Cardiac fibroblast (primary cell): ENCODE measurements around the gene MGAM2.
A peak's percentile ranks its signal among the peaks of the same experiment; 100 is the strongest.

Experiments
- DNase-seq, 2 donors: peaks; one replicate each; pipeline versions ENCODE4 v3.0.0 to v3.0.0-alpha.2; 2010; ENCODE audit warnings: low read depth in 2 of 2
- H3K4me3 ChIP-seq, 2 donors: replicated peaks in 1 of 2; 1 replicate in 1 of 2; 2 replicates in 1 of 2; pipeline ENCODE4 v1.5.1; 2011; ENCODE audit warnings: low read depth in 2 of 2, low read length in 2 of 2, mild to moderate bottlenecking in 2 of 2, moderate library complexity in 1 of 2
- CTCF ChIP-seq: IDR thresholded peaks from one replicate; pipeline ENCODE4 v1.5.1; 2011; ENCODE audit warnings: low read depth, mild to moderate bottlenecking, low read length, inconsistent platforms

MGAM2 gene

GRCh38 chr7:142180426-142180825 is 68.9 kb downstream of the MGAM2 start:
- no peak for TF ChIP-seq CTCF
- no peak for DNase-seq

DNA sequence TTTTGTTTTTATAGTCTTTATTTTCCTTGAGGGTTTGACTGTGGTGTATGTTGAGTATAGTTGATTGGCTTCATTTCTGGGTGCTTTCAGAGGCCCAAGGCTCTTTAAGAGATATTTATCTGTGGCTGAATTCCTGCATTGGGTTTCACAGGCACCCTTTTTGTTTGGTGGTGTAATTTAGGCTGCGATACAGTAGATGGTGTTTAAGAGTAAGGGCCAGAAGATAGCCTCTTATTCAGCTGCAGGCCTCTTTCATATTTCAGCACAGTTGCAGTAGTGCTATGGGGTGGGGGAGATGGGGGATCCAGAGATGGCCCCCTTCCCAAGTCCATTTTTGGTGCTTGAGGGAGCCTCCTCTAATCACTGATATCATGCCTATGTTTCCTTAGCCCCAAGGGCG is 69.7 kb downstream of the MGAM2 start:
- H3K4me3 ChIP-seq, result no peak overlapping the region
- TF ChIP-seq CTCF, result no peak

More at GRCh38 chr7:142180426-142180825, 68.9 kb downstream of the MGAM2 start:
- no peak overlapping the region for H3K4me3 ChIP-seq

DNA sequence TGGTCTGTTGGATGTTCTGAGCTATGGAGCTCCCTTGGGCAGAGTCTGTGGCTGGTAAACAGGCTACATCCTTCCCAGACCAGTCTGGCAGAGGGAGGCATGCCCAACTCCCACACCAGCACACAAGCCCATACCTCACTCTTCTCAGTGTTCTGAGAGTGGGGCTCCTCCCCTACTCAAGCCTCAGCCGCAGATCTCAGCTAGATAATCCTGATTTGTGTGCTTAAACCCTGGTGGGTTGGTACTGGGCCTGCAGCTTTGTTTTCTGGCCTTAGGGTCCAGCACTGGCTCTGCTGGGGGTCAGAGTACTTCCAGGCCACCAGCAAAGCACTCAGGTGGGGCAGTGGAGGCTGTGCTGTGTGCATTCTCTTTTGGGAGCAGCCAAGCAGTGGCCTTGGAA is 70.4 kb downstream of the MGAM2 start:
- TF ChIP-seq CTCF, result no peak
- DNase-seq, result no peak
- no peak overlapping the region for H3K4me3 ChIP-seq

More for the DNA sequence above, 69.7 kb downstream of the MGAM2 start:
- no peak for DNase-seq

GRCh38 chr7:142185069-142185468 is 73.6 kb downstream of the MGAM2 start:
- no peak for DNase-seq

DNA sequence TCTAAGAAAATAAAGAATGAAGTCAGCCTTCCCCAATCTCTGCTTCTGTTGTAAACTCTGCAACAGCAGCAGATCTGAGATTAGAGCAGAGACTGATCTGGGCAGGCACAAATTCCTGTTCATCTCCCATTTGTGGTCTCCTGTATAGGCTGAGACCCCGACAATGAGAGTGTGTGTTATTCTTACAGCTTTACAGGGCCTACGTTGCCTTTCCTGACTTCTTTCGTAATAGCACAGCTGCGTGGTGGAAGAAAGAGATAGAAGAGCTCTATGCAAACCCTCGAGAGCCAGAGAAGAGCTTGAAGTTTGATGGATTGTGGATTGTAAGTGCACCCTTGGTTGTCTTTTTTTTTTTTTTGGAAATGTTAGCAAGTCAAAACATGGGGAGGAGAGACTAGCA is 74.3 kb downstream of the MGAM2 start:
- no peak for TF ChIP-seq CTCF
- no peak for DNase-seq
- no peak overlapping the region for H3K4me3 ChIP-seq

More at GRCh38 chr7:142185069-142185468, 73.6 kb downstream of the MGAM2 start:
- no peak for TF ChIP-seq CTCF
- H3K4me3 ChIP-seq, result no peak overlapping the region

- no peak for TF ChIP-seq CTCF
- DNase-seq, result peak in 1 of 2 donors; percentile 57
- H3K4me3 ChIP-seq, result no peak overlapping the region
These were observed 76.6 kb downstream of the MGAM2 start for GRCh38 chr7:142188154-142188553.

GRCh38 chr7:142188846-142189245 is 77.3 kb downstream of the MGAM2 start:
- H3K4me3 ChIP-seq, result no peak overlapping the region
- DNase-seq, result peak in 1 of 2 donors; percentile 60
- TF ChIP-seq CTCF, result peak; percentile 18
